ENCODE data around the gene KCNQ1. TPM values are rescaled to one million over a fixed set of nuclear protein-coding genes. Genes with fewer than 3 reads are reported as not detected.

KCNQ1 gene
- total and polyA plus RNA-seq, 2 of the 13 experiments (the other 11 are each of a cell fraction or from before 2014, with no cell fraction given) = 0.02 to 0.08 TPM

GRCh38 chr11:2580061-2580421 is 135.2 kb downstream of the KCNQ1 start:
- H3K27ac ChIP-seq (ENCODE audit: extremely low read length, insufficient read depth, low read length) = no peak overlapping the region
- ATAC-seq (no peak), FAIRE-seq (no peak), DNase-seq (ENCODE audit: low spot score) (no peak)
- H3K9me3 ChIP-seq (ENCODE audit: low read length) = no peaks in the 10 kb centered on the region
- CTCF ChIA-PET (ENCODE audit: low intra/inter-chr PET ratio, low total read pairs) = no interaction called here
- H3K4me1 ChIP-seq (ENCODE audit: insufficient read depth, low read length) = no peaks in the 10 kb centered on the region
- H3K79me2 ChIP-seq (ENCODE audit: insufficient read depth, low read length) = no peaks in the 10 kb centered on the region
- no peak overlapping the region for H3K4me3 ChIP-seq (replicated peaks in 1 of 3; ENCODE audit: insufficient read depth in 1 of 3, low read depth in 2 of 3, low read length in 3 of 3)
- H3K36me3 ChIP-seq (replicated peaks in 1 of 2; ENCODE audit: control insufficient read depth in 1 of 2, insufficient read depth in 2 of 2, low read length in 2 of 2) = no peaks in the 10 kb centered on the region
- H2AFZ ChIP-seq (ENCODE audit: low read length) = no peak overlapping the region
- TF ChIP-seq ZNF543 (CRISPR knock-in tag; IDR thresholded peaks at IDR 0.05) = no peak
- TF ChIP-seq PHF5A (CRISPR knock-in tag; IDR thresholded peaks at IDR 0.05; ENCODE audit: low read depth, unreplicated experiment) = no peak
- no peak for TF ChIP-seq ETV6 (CRISPR knock-in tag; conservative IDR thresholded peaks at IDR 0.05)
- TF ChIP-seq IRF2 (CRISPR knock-in tag; IDR thresholded peaks at IDR 0.05) = no peak
- TF ChIP-seq ZFP62 (CRISPR knock-in tag; IDR thresholded peaks at IDR 0.05) = no peak
- no peak for TF ChIP-seq NFYC (CRISPR knock-in tag; IDR thresholded peaks at IDR 0.05)
- no peak for TF ChIP-seq PHF20 (CRISPR knock-in tag; IDR thresholded peaks at IDR 0.05)
- TF ChIP-seq MED8 (CRISPR knock-in tag; IDR thresholded peaks at IDR 0.05; ENCODE audit: insufficient replicate concordance) = no peak
- TF ChIP-seq DMAP1 (CRISPR knock-in tag; IDR thresholded peaks at IDR 0.05) = no peak
- no peak for TF ChIP-seq ZNF235 (CRISPR knock-in tag; IDR thresholded peaks at IDR 0.05; ENCODE audit: borderline replicate concordance)
- no peak for TF ChIP-seq ATM (IDR thresholded peaks at IDR 0.05; ENCODE audit: borderline replicate concordance)
- no peak for TF ChIP-seq ZNF879 (CRISPR knock-in tag; IDR thresholded peaks at IDR 0.05)
- no peak for TF ChIP-seq ZBTB20 (CRISPR knock-in tag; IDR thresholded peaks at IDR 0.05; ENCODE audit: borderline replicate concordance, low read depth)
- BruUV-seq (replicated peaks) = no TSS peak
- no peaks in the 10 kb centered on the region for H4K20me1 ChIP-seq (ENCODE audit: insufficient read depth, low read length)
- no peak overlapping the region for H3K4me2 ChIP-seq (ENCODE audit: low read depth, low read length)
- peaks cover 22 to 87% of the 10 kb centered on the region in 2 experiments for H3K27me3 ChIP-seq (ENCODE audit: control insufficient read depth in 1 of 2, insufficient read depth in 2 of 2, low read length in 2 of 2)
- 12% methylated on average over 10 of the region's 10 CpGs for whole genome bisulfite sequencing (ENCODE audit: low lambda C conversion rate)
- intact Hi-C loops (cut with micrococcal nuclease; ENCODE audit: unreplicated experiment) (no loop called here), in situ Hi-C loops (cut with HindIII; ENCODE audit: extremely low pct_ligation_motif_present, low pct_unique_long_range_greater_than_20kb) (no loop called here)
- H3K9ac ChIP-seq (ENCODE audit: insufficient read depth, low read depth, low read length) = no peak overlapping the region
- POLR2A ChIA-PET = no interaction called here

All from HepG2 (cell line).